ENCODE results near the gene OR5C1.
"Not testable (repeated sequence)": the region's sequence is repeated elsewhere in the genome, so short reads cannot be mapped to it uniquely, and the experiment has no call there.

Gene OR5C1

GRCh38 chr9:122806661-122807060, 17.9 kb downstream of the OR5C1 start:
- H3K79me2 ChIP-seq (ENCODE audit: control insufficient read depth, low read length) = no peaks in the 10 kb centered on the region
- H3K4me1 ChIP-seq (ENCODE audit: control insufficient read depth, low read length) = no peaks in the 10 kb centered on the region
- no peak overlapping the region for H3K4me2 ChIP-seq (ENCODE audit: low read length)
- no peaks in the 10 kb centered on the region for H3K27me3 ChIP-seq (ENCODE audit: control insufficient read depth, low read length)
- no peaks in the 10 kb centered on the region for H3K9me2 ChIP-seq (replicated peaks; ENCODE audit: control insufficient read depth, low read length)
- TF ChIP-seq EZH2phosphoT487 (IDR thresholded peaks at IDR 0.05; ENCODE audit: borderline replicate concordance, low read length) (no peak), CTCF (IDR thresholded peaks at IDR 0.05; ENCODE audit: low read depth, low read length, poor library complexity, severe bottlenecking) (no peak)
- no peaks in the 10 kb centered on the region for H3K9me3 ChIP-seq (ENCODE audit: control insufficient read depth, insufficient read depth, low read length)
- H3K4me3 ChIP-seq (ENCODE audit: low read length) = no peak overlapping the region
- H3K36me3 ChIP-seq (ENCODE audit: control insufficient read depth, low read length) = no peaks in the 10 kb centered on the region
- H4K20me1 ChIP-seq (ENCODE audit: control insufficient read depth, insufficient read depth, low read depth, low read length) = no peaks in the 10 kb centered on the region
- no peaks in the 10 kb centered on the region for H3F3A ChIP-seq (ENCODE audit: control insufficient read depth, insufficient read depth)
- no peak overlapping the region for H3K27ac ChIP-seq (ENCODE audit: low read depth, low read length)

GRCh38 chr9:122807271-122807900, 18.7 kb downstream of the OR5C1 start:
- Histone ChIP-seq H4K20me1 (ENCODE audit: control insufficient read depth, insufficient read depth, low read depth, low read length) (no peaks in the 10 kb centered on the region), H3K27ac (ENCODE audit: low read depth, low read length) (no peak overlapping the region), H3K9me3 (ENCODE audit: control insufficient read depth, insufficient read depth, low read length) (no peaks in the 10 kb centered on the region), H3K36me3 (ENCODE audit: control insufficient read depth, low read length) (no peaks in the 10 kb centered on the region), H3K4me3 (ENCODE audit: low read length) (no peak overlapping the region), H3K27me3 (ENCODE audit: control insufficient read depth, low read length) (no peaks in the 10 kb centered on the region), H3K4me1 (ENCODE audit: control insufficient read depth, low read length) (no peaks in the 10 kb centered on the region), H3K79me2 (ENCODE audit: control insufficient read depth, low read length) (no peaks in the 10 kb centered on the region), H3F3A (ENCODE audit: control insufficient read depth, insufficient read depth) (no peaks in the 10 kb centered on the region), H3K4me2 (ENCODE audit: low read length) (no peak overlapping the region), H3K9me2 (replicated peaks; ENCODE audit: control insufficient read depth, low read length) (no peaks in the 10 kb centered on the region)
- TF ChIP-seq CTCF (IDR thresholded peaks at IDR 0.05; ENCODE audit: low read depth, low read length, poor library complexity, severe bottlenecking) (no peak), EZH2phosphoT487 (IDR thresholded peaks at IDR 0.05; ENCODE audit: borderline replicate concordance, low read length) (no peak)

GRCh38 chr9:122808141-122808540, 19.4 kb downstream of the OR5C1 start:
- Histone ChIP-seq H3K4me3 (ENCODE audit: low read length) (no peak overlapping the region), H3K9me3 (ENCODE audit: control insufficient read depth, insufficient read depth, low read length) (no peaks in the 10 kb centered on the region), H3K36me3 (ENCODE audit: control insufficient read depth, low read length) (no peaks in the 10 kb centered on the region), H3K27ac (ENCODE audit: low read depth, low read length) (no peak overlapping the region), H3K4me2 (ENCODE audit: low read length) (no peak overlapping the region), H3K4me1 (ENCODE audit: control insufficient read depth, low read length) (no peaks in the 10 kb centered on the region), H3K27me3 (ENCODE audit: control insufficient read depth, low read length) (no peaks in the 10 kb centered on the region), H3K9me2 (replicated peaks; ENCODE audit: control insufficient read depth, low read length) (no peaks in the 10 kb centered on the region), H3F3A (ENCODE audit: control insufficient read depth, insufficient read depth) (no peaks in the 10 kb centered on the region), H3K79me2 (ENCODE audit: control insufficient read depth, low read length) (no peaks in the 10 kb centered on the region), H4K20me1 (ENCODE audit: control insufficient read depth, insufficient read depth, low read depth, low read length) (no peaks in the 10 kb centered on the region)
- TF ChIP-seq EZH2phosphoT487 (IDR thresholded peaks at IDR 0.05; ENCODE audit: borderline replicate concordance, low read length) (no peak), CTCF (IDR thresholded peaks at IDR 0.05; ENCODE audit: low read depth, low read length, poor library complexity, severe bottlenecking) (no peak)

- not testable (repeated sequence) for H3F3A ChIP-seq (ENCODE audit: control insufficient read depth, insufficient read depth); H3K9me2 ChIP-seq (replicated peaks; ENCODE audit: control insufficient read depth, low read length); H3K4me2 ChIP-seq (ENCODE audit: low read length); H3K36me3 ChIP-seq (ENCODE audit: control insufficient read depth, low read length); H3K27me3 ChIP-seq (ENCODE audit: control insufficient read depth, low read length); H3K79me2 ChIP-seq (ENCODE audit: control insufficient read depth, low read length); H3K27ac ChIP-seq (ENCODE audit: low read depth, low read length); H3K4me3 ChIP-seq (ENCODE audit: low read length); H4K20me1 ChIP-seq (ENCODE audit: control insufficient read depth, insufficient read depth, low read depth, low read length); H3K9me3 ChIP-seq (ENCODE audit: control insufficient read depth, insufficient read depth, low read length); H3K4me1 ChIP-seq (ENCODE audit: control insufficient read depth, low read length)
These were observed 20.5 kb downstream of the OR5C1 start for GRCh38 chr9:122809261-122809660.

All from DOHH2 (cell line).